Activated naive CD4-positive, alpha-beta T cell treated with Interleukin-2 at 50 U/mL for 16 hours (primary cell): Measurements from ENCODE around the gene INTS3.

Experiments
- DNase-seq: peaks from one replicate; pipeline ENCODE4 v3.0.0-alpha.2; 2020

INTS3 gene

GRCh38 chr1:153799566-153800465 is 72.0 kb downstream of the INTS3 start:
- no peak for DNase-seq

GRCh38 chr1:153800516-153800915 is 72.7 kb downstream of the INTS3 start:
- DNase-seq = no peak

DNA sequence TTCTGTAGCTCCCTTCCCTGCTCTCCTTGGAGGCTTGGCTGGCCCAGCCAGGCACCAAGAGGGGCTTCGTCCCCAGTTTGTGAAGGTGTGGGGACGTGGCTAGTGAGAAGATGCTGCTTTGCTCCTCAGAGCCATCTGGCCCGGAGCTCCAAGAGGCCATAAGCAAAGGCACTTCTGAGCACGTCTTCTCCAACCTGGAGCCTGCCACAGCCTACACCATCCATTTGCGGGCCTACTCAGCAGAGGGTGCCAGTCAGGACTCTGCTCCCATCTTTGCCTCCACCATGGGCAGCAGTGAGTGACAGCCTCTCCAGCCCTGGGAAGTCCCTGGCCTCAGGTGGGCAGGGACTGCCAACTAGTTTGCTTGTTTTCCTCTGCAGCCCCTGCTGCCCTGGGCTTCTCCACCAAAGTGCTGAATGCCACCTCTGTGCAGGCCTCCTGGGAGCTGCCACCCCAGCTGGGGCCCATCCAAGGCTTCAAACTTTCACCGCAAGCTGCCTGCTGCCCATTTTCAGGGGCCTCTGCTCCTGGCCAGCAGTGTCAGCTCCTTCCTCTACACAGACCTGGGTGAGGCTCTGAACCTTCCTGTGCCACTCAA is 73.3 kb downstream of the INTS3 start:
- no peak for DNase-seq

- no peak for DNase-seq
These were observed 74.2 kb downstream of the INTS3 start for GRCh38 chr1:153801786-153802697.

GRCh38 chr1:153803470-153804056 is 75.7 kb downstream of the INTS3 start:
- no peak for DNase-seq

DNA sequence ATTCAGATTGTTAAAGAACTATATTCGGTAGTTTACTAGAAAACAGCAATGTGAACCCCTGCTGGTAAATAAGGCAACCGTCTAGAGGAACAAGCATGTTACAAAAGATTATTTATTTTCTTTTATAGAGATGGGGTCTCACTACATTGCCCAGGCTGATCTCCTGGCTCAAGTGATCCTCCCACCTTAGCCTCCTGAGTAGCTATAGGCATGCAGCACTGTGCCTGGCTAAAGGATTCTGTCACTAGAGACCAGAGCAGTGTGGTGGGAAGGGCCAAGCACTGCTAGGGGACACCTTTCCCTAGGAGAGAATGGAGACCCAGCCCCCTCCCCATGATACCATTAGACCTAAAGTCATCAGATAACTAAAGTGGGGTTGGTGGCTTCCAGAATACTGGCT is 76.3 kb downstream of the INTS3 start:
- no peak for DNase-seq

GRCh38 chr1:153805042-153805745 is 77.3 kb downstream of the INTS3 start:
- DNase-seq = peak; percentile 70

DNA sequence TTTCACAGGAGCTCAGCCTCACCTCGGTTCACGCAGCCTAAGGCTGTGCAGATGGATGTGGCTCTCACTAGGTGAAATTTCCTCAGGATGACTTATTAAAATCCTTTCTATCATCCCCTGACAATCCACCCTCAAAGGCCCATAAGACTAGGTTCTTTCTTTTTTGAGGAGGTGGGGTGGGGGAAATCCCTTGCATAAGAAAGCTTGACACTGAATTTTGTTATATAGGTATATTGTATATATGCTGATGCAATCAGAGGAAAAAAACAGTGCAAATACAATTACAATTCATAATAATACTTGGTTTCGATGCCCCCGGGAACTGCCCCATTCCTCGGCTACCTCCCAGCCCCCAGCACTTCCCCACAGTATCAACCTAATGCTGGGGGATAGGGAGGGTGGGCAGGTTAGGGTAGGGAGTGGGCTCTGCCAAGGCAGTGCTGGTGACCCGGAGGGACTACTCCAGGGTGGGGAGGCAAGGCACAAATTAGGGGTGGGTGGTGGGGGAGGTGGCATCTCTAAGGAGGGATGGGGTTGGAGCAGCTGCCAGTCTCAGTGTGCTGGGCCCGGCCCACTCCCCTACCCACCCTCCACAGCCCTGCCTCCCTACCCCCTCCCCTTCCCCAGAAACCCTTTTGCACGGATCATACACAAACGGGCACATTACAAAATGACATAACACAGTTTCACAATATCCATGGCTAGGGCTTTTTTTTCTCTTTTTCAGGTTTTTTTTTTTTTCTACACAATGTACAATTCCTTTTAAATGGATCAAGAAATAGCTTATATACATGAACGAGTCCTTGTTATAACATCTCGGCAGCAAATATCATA is 78.3 kb downstream of the INTS3 start:
- no peak for DNase-seq

DNA sequence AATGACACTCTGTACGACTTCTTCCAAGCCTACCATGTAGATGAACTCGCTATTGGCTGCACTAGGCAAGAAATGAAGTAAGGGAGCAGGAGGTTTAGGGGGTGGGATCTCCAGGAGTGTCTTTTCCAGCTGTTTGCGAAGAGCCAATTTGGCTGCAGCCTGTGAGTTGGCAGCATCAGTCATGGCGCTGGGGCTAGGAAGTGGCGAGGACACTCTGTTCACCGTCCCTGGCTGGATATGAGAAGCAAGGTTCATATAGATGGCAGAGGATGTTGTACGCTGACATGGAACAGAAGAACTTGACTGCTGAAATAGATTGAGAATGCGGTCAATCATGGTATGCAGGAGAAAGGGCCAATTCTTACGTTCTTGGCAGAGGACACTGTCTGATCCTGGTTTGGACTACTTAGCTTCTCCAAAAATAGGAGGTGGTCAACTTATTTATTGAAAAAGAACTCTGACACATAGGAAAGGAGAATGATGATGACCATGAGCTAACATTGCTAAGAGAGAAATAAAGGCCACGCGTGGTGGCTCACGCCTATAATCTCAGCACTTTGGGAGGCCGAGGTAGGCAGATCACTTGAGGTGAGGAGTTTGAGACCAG is 88.5 kb downstream of the INTS3 start:
- no peak for DNase-seq

- DNase-seq = no peak
These were observed 91.0 kb downstream of the INTS3 start for GRCh38 chr1:153818876-153819275.
